Activated CD4-positive, alpha-beta T cell treated with anti-CD3 and anti-CD28 coated beads for 48 hours (primary cell): ENCODE measurements around the gene NALF2.

Source experiments
- DNase-seq: peaks from one replicate; pipeline ENCODE4 v3.0.0-alpha.2; 2020

NALF2 gene

GRCh38 chrX:69503782-69504625 lies at the start of gene NALF2:
Gene NALF2, plus strand, starts transcription at chrX:69504326. Its CDS starts 957 bp downstream, at chrX:69505283.
- peak; percentile 45 for DNase-seq

GRCh38 chrX:69457756-69458155 lies 46.4 kb upstream of the NALF2 start:
- no peak for DNase-seq

GRCh38 chrX:69466546-69466945 lies 37.6 kb upstream of the NALF2 start:
- no peak for DNase-seq

GRCh38 chrX:69469975-69470374 lies 34.2 kb upstream of the NALF2 start:
- DNase-seq: no peak

DNA sequence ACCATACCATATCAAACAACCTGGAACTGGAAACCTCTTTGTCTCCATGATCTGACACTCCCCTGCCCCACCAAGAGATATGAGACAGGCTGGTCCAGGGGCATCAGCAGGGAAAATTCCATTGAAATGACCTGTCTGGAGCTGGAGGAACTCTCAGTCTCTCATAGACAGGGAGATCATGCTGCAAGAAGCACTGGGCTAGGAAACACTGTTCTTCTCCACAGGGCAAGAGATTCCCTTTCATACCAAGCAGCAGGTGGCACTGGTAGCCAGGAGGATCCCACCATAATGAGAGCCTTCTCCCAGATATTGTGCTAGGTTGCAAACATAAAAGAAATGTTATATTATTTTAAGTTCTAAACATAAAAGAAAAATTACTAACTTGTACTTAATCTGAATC lies 14.5 kb upstream of the NALF2 start:
- no peak for DNase-seq

DNA sequence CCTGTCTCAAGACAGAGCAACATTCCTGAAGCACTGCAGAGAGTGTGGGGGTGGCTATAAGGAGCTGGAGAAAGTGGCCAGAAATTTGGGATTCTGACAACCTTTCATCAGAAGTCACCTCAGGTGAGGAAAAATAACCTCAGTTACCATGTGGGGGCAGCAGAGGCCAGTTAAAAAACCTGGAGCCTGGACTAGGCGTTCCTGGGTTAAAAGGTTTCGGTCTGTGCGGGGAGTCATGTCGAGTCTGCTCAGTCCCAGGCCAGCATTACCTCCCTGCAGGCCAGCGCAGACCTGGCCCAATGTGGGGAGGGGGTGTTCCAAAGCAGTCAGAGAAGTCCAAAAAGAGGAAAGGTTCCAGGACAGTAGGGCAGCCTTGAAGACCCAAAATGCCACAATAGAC lies 10.9 kb upstream of the NALF2 start:
- DNase-seq: peak; percentile 49

DNA sequence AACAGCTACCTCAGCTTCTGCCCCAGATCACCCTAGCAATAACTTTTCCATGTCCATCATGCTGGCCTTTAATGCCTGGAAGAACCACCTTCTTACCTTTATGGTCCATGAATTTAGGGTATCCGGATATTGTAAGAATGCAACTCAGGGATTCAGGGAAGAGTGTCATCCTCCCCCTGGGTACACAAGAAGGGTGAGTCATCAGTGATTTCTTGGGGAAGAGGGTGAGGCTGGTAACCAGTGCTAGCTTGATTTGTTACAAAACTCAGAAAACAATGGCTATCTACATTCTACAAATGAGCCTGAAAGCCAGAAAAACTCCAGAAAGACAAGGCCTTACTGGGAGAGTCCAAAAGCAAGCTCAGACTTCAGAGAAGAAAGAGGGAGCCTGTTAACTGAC lies 10.4 kb upstream of the NALF2 start:
- DNase-seq: no peak

GRCh38 chrX:69496183-69496582 lies 7.9 kb upstream of the NALF2 start:
- DNase-seq: no peak

- no peak for DNase-seq
Observed at GRCh38 chrX:69501429-69501828, 2.7 kb upstream of the NALF2 start.

- DNase-seq: peak; percentile 12
Observed at GRCh38 chrX:69503228-69503781, 821 bp upstream of the NALF2 start.

DNA sequence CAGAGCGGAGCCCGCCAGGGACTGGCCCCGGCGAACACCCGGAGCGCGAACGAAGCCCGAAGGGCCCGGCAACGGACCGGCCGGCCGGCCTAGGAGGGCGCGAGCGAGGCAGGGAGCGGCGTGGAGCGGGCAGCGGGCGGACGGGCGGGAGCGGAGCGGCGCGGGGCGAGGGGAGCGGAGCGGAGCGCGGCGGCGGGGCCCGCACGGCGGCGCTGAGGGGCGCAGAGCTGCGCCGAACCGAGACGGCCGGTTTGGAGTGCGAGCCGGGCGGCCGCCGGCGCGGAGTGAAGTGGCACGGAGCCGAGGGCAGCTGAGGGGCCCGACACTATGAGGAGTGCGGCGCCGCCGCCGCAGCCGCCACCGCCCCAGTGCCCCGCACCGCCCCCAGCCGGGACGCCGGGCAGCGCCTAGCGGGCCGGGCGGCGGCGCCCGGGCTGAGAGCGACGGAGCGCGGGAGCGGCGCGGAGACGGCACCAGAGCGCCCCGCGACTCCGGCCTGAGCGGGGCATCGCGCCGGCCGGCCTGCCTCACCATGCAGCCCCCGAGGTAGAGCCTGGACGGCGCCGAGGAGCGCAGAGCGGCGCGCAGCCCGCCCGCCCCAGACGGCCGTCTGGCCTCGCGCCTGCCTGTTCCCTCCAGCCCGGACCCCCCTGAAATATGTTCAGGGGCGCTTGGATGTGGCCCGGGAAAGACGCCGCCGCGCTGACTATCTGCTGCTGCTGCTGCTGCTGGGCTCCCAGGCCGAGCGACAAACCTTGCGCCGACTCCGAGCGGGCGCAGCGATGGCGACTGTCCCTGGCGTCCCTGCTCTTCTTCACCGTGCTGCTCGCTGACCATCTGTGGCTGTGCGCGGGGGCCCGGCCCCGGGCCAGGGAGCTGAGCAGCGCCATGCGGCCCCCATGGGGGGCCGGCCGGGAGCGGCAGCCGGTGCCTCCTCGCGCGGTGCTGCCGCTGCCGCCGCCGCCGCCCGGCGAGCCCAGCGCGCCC lies 793 bp downstream of the NALF2 start:
- no peak for DNase-seq

- DNase-seq: no peak
Observed at GRCh38 chrX:69505772-69506616, 1.9 kb downstream of the NALF2 start.

DNA sequence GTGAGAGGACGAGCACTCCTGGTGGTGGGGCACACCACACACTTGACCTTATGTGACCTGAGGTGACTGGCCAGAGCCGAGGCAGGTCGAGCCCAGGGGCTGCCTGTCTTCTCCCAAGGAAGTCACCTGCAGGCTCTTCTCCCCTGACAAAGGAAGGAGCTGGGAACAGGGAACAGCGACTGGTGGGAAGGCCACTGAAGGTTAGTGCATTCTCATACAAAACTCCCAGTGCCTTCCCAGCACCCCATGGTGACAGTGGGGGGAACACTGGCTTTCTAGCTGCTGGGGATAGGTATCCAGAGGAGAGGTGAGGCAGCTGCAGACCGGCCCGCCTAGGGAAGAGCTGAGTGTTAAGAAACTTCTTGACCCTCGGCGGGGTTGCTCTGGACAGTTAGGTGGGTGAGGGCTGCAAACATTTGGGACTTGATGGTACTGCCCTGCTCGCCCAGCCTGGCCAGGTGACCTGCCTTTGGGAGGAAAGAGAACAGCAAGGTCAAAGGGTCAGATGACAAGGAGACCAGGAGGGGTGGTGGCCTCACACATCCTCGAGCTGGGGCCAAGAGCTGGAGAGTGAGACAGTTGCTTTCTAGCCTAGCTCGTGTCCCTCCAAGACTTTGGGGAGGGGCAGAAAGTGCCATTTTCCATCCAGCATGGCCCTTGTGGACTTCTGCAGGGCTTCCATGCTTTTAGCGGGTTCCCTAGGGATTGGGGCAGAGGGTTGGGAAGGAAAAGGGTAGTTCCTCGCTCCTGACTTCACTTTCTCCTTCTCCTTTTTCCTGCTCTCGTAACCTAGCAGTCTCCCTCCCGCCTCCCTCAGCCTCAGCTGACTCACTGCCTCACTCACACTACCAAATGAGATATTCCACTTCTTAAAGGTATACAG lies 2.7 kb downstream of the NALF2 start:
- DNase-seq: no peak

- no peak for DNase-seq
Observed at GRCh38 chrX:69507500-69507789, 3.3 kb downstream of the NALF2 start.

DNA sequence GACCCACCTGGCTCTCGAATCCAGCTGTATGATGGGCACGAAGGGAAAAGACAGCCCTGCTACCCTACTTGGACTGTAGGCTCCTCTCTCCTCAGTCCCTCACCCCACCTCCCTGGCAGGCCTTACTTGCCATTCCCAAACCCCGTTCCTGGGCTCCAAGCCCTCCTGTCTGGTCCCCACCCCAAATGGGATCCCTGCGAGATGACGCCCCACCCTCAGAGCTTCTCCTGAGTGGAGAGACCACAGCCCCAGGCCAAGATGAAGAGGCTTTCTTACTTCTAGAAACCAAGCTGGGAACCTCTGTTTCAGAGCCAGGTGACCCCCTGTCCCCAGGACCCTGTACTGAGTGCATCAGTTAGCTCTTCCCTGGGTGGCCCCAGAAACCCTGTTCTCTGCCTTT lies 4.5 kb downstream of the NALF2 start:
- DNase-seq: no peak

DNA sequence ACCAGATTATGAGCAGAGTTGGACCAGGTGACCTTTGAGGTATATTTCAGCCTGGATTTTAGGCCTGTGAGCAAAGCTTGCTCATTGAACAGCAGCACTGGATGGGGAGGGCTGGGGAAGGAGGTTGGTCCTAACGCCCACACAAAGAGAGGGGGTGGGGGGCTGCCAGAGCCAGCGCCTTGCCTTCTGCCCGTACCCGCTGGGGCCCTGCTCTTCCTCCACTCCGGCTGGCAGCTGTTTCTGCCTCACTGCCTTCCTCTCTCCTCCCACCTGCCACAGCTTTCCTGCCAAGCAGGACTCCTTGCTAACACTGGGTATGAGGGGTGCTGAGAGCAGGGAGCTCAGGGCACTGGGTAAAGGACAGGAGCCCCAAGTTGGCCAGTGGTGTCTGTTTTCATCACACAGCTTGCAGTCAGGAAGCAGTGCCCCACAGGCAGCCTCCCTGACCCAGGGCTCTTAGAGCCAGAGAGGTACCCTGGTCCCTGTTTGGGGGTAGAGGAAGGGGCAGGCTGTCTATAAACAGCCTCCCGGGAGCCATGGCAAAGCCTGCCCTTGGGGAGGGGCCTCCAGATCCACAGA lies 6.1 kb downstream of the NALF2 start:
- DNase-seq: no peak

GRCh38 chrX:69510914-69511513 lies 6.9 kb downstream of the NALF2 start:
- no peak for DNase-seq

DNA sequence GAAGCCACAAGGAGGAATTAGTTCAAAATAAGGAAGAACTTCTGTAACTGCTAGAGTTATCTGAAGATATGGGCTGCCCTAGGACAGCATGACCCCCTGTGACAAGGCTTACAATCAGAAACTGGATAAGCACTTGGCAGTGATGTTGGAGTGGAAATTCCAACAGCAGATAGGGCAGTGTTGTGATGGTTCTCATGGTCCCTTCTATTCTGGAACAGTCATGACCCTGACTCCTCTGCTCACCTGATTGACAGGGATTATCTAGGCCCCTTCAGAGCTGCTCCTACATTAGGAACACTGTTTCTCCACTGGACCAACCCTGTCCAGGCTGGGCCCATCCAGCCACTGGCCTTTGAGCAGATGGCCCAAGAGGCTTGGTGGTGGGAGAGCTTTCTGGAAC lies 17.9 kb downstream of the NALF2 start:
- no peak for DNase-seq

GRCh38 chrX:69523314-69523713 lies 19.2 kb downstream of the NALF2 start:
- no peak for DNase-seq

DNA sequence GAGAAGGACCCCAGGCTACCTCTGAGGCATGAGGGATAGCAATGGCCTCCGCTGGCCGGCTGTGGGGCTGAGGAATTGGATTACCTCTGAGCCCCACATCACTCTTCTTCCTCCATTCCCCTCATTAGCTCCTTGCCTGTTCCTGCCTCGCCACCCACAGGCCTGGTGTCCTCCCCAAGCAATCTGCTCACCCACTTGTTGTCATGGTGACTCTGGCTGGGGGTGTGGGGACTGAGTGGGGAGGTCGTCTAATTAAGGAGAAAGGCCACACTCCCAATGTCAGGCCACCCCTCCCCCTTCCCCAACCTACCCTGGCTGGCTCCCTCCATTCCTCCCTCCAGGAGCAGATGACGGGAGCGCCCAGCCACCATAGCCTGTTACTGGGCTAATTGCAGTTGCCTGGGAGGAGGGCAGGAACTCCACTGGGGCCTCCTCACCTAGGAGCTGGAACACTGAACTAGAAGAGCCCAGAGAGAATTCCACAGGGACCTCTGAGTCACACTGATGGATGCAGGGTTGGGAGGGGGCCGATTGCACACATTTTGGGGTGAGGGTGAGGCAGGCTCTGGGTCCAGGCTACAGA lies 20.7 kb downstream of the NALF2 start:
- no peak for DNase-seq
